Measurements from ENCODE around the gene FOXP1.
"Not testable (repeated sequence)": the region's sequence is repeated elsewhere in the genome, so short reads cannot be mapped to it uniquely, and the experiment has no call there.

FOXP1 gene

GRCh38 chr3:71045212-71045916 is 538.2 kb downstream of the FOXP1 start:
- DNase-seq: no peak

DNA sequence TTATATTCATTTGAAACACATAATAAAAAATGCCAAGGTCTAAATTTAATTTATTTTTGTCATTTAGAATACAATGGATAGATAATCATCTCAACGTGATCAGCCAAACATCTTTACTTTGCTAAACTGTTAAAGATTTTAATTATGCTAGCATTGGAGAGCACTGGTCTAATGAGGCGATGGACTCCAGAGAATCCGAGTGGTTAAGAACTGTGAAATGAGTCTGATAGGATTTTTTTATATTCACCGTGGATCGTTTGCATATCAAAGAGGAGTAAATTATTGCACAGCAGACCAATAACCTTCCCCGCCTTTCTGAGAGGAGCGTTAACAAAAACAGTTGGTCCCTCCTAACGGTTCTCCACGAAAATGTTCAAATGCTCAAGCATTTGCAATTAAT is 540.8 kb downstream of the FOXP1 start:
- no peak for DNase-seq

- DNase-seq: no peak
Observed at GRCh38 chr3:71041371-71041770, 542.2 kb downstream of the FOXP1 start.

DNA sequence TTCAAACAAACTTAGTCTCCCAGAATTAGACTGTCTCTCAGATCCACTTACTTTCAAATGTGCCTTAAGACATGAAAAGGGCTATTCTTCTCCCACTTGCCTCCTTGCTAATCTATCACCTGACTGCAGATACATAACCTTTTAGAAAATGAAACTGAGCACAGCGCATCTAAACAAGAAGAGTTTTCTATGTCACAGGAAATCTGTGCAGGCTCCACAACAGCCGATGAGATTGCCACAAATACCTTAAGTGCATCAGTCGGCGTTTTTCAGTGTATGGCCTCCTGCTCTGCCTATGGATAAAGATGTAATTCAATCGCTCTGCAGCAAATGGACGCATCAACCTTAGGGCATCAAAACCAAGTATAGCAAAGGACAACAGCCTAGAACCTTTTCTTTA is 544.2 kb downstream of the FOXP1 start:
- DNase-seq: no peak

GRCh38 chr3:71037775-71038174 is 545.8 kb downstream of the FOXP1 start:
- no peak for DNase-seq

DNA sequence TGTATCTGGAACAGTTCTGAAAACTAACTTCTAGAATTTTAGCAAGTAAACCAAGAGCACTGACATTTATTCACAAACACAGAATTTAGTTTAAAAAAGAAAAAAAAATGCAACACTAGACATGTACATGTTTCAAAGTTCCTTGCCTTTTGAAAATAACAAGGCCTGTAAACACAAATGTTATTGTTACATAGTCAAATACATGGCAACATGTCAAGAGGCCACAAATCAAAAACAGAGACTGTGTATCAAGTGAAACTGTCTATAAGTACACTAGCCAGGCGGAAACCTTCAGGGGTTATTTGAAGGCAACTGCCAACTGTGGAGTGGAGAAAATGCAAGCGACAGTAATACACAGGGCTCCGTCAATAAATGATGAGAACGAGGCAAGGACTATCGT is 547.6 kb downstream of the FOXP1 start:
- DNase-seq: no peak

GRCh38 chr3:71035314-71035713 is 548.2 kb downstream of the FOXP1 start:
- DNase-seq: no peak

DNA sequence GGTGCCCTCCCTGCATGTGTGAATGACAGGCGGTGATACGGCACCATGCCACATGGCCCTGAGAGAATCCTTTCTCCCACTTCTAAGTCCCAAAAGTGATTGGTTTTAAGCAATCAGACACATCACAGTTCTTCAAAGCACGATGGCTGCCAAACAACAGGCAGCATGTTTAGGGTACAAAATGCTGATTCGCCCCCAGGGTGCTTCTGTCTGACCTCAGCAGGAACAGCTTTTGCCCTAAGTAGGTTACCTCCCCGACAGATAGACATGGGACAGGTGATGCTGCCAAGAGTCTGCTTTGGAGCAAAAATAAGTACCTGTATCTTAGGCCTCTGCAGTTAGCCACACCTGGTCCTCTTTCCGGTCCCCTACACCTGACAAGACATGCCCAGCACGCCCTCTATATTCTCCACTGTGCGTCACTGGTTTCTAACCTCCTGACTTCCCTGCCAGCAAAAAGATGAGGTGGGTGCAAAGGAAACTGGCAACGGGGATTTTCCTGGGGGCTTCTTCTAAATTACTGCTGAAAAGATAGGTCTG is 549.8 kb downstream of the FOXP1 start:
- no peak for DNase-seq

DNA sequence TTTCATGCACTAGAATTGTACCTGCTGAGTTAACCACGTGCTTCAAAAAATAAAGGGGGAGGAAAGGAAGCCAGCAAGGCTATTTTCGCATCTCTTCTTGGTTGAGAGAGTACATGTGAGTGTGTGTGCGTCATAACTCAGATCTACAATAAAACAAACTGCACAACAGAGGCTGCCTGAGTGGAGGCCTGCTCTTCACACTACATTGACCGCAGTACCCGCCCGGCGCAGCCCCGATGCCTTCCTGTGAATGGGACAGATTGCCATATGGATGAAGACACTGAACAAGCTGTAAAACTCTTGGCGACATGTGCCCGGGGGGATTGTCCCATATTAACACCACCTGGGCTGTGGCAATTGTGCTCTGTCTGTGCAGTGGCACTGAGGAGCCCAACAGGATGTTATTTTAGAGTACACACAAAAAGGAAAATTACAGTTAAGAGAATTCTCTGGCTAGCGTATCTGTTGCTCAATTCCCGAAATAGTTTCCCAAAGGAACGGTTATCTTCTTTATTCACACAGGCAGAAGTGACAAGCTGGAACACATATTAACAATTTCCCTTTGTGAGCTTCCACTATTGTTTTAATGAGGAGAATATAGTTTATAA is 551.5 kb downstream of the FOXP1 start:
- no peak for DNase-seq

GRCh38 chr3:71031181-71031580 is 552.3 kb downstream of the FOXP1 start:
- DNase-seq: no peak

- DNase-seq: no peak
Observed at GRCh38 chr3:71030748-71031147, 552.8 kb downstream of the FOXP1 start.

GRCh38 chr3:71029770-71030169 is 553.8 kb downstream of the FOXP1 start:
- DNase-seq: no peak

GRCh38 chr3:71028802-71029201 is 554.7 kb downstream of the FOXP1 start:
- no peak for DNase-seq

- DNase-seq: no peak
Observed at GRCh38 chr3:71028184-71028583, 555.3 kb downstream of the FOXP1 start.

GRCh38 chr3:71026634-71027578 is 556.6 kb downstream of the FOXP1 start:
- no peak for DNase-seq

DNA sequence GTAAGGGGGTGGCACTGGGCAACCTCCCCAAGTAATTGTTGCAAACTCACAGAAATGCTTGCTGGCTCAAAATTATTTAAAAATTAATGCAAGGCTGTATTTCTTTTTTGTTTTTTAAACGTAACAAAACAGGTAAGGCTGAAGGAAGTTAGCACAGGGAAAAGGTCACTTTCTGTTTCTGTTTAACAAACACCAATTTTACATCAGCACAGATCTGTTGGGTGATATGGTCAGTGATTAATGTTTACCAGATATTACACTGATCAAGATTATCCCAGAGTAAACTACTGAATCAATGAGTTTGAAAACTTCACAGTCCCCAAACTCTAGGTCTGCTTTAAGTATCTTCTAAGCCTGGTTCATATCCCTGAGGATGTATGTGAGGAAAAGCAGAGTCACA is 558.0 kb downstream of the FOXP1 start:
- no peak for DNase-seq

DNA sequence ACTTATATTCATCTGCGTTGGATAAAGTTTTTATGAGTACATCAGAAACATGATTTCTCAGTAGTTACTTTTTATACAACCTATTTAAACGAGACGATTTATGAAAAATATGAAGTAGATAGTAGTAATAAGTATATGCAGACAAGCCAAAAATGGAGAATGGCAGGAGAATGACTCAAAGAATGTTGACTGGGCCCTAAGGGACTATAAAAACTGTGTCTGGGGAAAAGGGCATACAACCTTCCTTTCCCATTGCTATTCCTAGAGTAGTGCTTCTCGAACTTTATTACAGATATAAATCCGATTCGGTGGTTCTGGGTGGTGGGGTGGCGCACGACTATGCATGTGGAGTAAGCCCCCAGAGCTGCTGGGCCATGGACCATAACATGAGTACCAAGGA is 558.5 kb downstream of the FOXP1 start:
- DNase-seq: no peak

DNA sequence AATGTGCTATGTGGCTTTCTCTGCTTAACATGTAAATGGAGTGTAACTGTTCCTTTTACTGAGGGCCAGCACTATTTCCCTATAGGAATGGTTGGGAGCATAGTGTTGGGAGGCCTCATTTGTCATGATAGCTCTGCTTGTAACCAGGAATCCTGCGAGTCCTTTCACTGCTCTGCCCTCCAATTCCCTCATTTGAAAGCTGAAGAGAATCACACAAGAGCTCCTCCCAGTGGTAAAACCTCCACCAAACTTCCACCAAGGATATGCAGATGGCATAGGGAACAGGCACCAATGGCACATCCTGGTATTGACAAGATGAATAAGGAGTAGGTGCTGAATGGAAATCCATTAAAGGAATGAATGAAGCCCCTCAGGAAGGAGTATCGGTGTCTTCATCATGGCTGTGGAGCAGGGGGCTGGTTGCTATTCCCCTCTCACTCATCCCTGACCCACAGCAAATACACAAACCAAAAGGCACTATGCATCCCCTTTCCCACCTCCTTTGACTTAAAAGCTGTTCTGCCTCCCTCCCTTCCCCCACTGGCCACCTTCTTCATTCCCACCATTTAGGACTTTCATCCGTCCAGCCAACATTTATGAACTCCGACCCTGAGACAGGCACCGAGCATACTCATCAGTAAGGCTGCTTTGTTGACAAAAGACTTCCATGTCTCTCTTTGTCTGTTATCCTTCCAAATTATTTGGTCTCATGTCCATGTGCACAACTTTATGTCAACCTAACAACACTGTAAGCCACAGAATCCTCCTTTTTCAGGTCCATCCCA is 560.8 kb downstream of the FOXP1 start:
- DNase-seq: no peak

DNA sequence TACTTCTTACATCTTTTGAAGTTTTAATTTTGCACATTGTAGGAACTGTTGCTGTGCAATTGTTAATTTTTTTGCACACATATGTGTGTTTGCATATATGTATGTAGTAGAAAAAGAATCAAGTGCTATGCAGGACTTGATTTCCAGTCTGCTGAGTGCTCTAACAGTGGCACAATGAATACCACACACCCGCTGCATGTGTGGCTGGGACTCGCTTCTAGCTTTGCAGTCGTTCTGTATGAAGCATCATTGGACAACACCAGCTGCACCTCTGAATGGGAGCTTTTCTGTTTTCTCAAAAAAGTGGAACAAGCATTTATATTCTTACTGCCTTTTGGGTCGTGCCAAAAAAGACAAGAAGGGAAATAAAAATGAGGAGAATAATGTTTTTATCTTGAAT is 564.7 kb downstream of the FOXP1 start:
- DNase-seq: no peak

- no peak for DNase-seq
Observed at GRCh38 chr3:71016178-71016845, 567.2 kb downstream of the FOXP1 start.

DNA sequence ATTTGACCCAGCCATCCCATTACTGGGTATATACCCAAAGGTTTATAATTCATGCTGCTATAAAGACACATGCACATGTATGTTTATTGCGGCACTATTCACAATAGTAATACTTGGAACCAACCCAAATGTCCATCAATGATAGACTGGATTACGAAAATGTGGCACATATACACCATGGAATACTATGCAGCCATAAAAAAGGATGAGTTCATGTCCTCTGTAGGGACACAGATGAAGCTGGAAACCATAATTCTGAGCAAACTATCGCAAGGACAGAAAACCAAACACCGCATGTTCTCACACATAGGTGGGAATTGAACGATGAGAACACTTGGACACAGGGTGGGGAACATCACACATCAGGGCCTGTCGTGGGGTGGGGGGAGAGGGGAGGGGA is 568.9 kb downstream of the FOXP1 start:
- DNase-seq: not testable (repeated sequence)

- no peak for DNase-seq
Observed at GRCh38 chr3:71012971-71013370, 570.6 kb downstream of the FOXP1 start.

Measured in NCI-H526 treated with DMSO at 0.1 percent for 48 hours (cell line).